Loucy (cell line): ENCODE data around the gene MBD5.

Experiments
- H2AFZ ChIP-seq: fragments of 200-600 bp; sonication (generic); 2 replicates; pipeline ENCODE4 v1.6.0; 2016; ENCODE audit warnings: antibody characterized with exemption, mild to moderate bottlenecking, low read length, moderate library complexity
- H3F3A ChIP-seq: fragments of 200-600 bp; 2 replicates; pipeline ENCODE4 v1.6.0; 2016; ENCODE audit warnings: antibody characterized with exemption, low read depth, mild to moderate bottlenecking
- H3K27me3 ChIP-seq: fragments of 200-600 bp; sonication (generic); 2 replicates; pipeline ENCODE4 v1.6.1; 2014; ENCODE audit warnings: low read length, mild to moderate bottlenecking; ENCODE audit not compliant: insufficient read depth, poor library complexity, severe bottlenecking
- H3K36me3 ChIP-seq: fragments of 200-600 bp; sonication (generic); 2 replicates; pipeline ENCODE4 v1.6.1; 2016; ENCODE audit warnings: low read length; ENCODE audit not compliant: insufficient read depth
- H3K4me1 ChIP-seq: fragments of 200-600 bp; sonication (generic); 2 replicates; pipeline ENCODE4 v1.5.1; 2014; ENCODE audit warnings: low read length, mild to moderate bottlenecking; ENCODE audit not compliant: insufficient read depth, poor library complexity, severe bottlenecking
- H3K4me2 ChIP-seq: fragments of 200-600 bp; sonication (generic); 2 replicates; pipeline ENCODE4 v1.6.0; 2014; ENCODE audit warnings: antibody characterized with exemption, low read length, low read depth, mild to moderate bottlenecking; ENCODE audit not compliant: poor library complexity, severe bottlenecking
- H3K4me3 ChIP-seq: fragments of 200-600 bp; sonication (generic); 2 replicates; pipeline ENCODE4 v1.5.1; 2014; ENCODE audit warnings: low read length, mild to moderate bottlenecking, mixed read lengths; ENCODE audit not compliant: poor library complexity, severe bottlenecking
- H3K79me2 ChIP-seq: fragments of 200-600 bp; sonication (generic); 2 replicates; pipeline ENCODE4 v1.6.1; 2014; ENCODE audit warnings: low read length; ENCODE audit not compliant: insufficient read depth
- H3K9ac ChIP-seq: fragments of 200-600 bp; sonication (generic); 2 replicates; pipeline ENCODE4 v1.6.0; 2014; ENCODE audit warnings: mild to moderate bottlenecking, low read depth, low read length, moderate library complexity; ENCODE audit not compliant: poor library complexity, severe bottlenecking
- H3K9me2 ChIP-seq: fragments of 200-600 bp; sonication (generic); replicated peaks from 2 replicates; pipeline ENCODE4 v1.6.1; 2016; ENCODE audit warnings: low read depth, low read length, mixed read lengths
- H3K9me3 ChIP-seq: fragments of 200-600 bp; sonication (generic); 2 replicates; pipeline ENCODE4 v1.6.1; 2014; ENCODE audit warnings: mild to moderate bottlenecking, antibody characterized with exemption, low read length, low read depth; ENCODE audit not compliant: insufficient read depth
- H4K20me1 ChIP-seq: fragments of 200-600 bp; sonication (generic); 2 replicates; pipeline ENCODE4 v1.6.0; 2014; ENCODE audit warnings: antibody characterized with exemption, low read length, mild to moderate bottlenecking; ENCODE audit not compliant: insufficient read depth, poor library complexity, severe bottlenecking
- CTCF ChIP-seq: fragments of 200-600 bp; sonication (generic); conservative IDR thresholded peaks from 2 replicates; pipeline ENCODE4 v1.5.1; 2014; ENCODE audit warnings: mild to moderate bottlenecking, antibody characterized with exemption, low read length
- EZH2phosphoT487 ChIP-seq: fragments of 200-600 bp; IDR thresholded peaks from 2 replicates; pipeline ENCODE4 v1.6.1; 2018; ENCODE audit warnings: antibody characterized with exemption, mild to moderate bottlenecking, moderate library complexity, borderline replicate concordance

Gene MBD5

GRCh38 chr2:148529745-148530144 lies 508.9 kb downstream of the MBD5 start:
- no peak overlapping the region for H3K4me2 ChIP-seq
- TF ChIP-seq EZH2phosphoT487, result no peak
- no peak for TF ChIP-seq CTCF
- no peaks in the 10 kb centered on the region for H3K9me3 ChIP-seq
- H3K79me2 ChIP-seq, result no peaks in the 10 kb centered on the region
- no peaks in the 10 kb centered on the region for H3K36me3 ChIP-seq
- H3K9ac ChIP-seq, result no peak overlapping the region
- no peaks in the 10 kb centered on the region for H3F3A ChIP-seq
- no peaks in the 10 kb centered on the region for H4K20me1 ChIP-seq
- no peaks in the 10 kb centered on the region for H3K9me2 ChIP-seq
- H3K4me1 ChIP-seq, result peaks cover 22% of the 10 kb centered on the region
- H3K4me3 ChIP-seq, result no peak overlapping the region
- H2AFZ ChIP-seq, result no peak overlapping the region
- H3K27me3 ChIP-seq, result no peaks in the 10 kb centered on the region

GRCh38 chr2:148530350-148530749 lies 509.5 kb downstream of the MBD5 start:
- Histone ChIP-seq H3K36me3 (no peaks in the 10 kb centered on the region), H2AFZ (no peak overlapping the region), H3F3A (no peaks in the 10 kb centered on the region), H3K9me2 (no peaks in the 10 kb centered on the region), H3K4me1 (peaks cover 18% of the 10 kb centered on the region), H3K9ac (no peak overlapping the region), H3K4me3 (no peak overlapping the region), H3K4me2 (no peak overlapping the region), H4K20me1 (no peaks in the 10 kb centered on the region), H3K79me2 (no peaks in the 10 kb centered on the region), H3K9me3 (no peaks in the 10 kb centered on the region), H3K27me3 (no peaks in the 10 kb centered on the region)
- TF ChIP-seq EZH2phosphoT487 (no peak), CTCF (no peak)

- H3K4me3 ChIP-seq, result no peak overlapping the region
- H3K79me2 ChIP-seq, result no peaks in the 10 kb centered on the region
- TF ChIP-seq CTCF, result no peak
- TF ChIP-seq EZH2phosphoT487, result no peak
- H3K4me2 ChIP-seq, result no peak overlapping the region
- H3K36me3 ChIP-seq, result no peaks in the 10 kb centered on the region
- H3K4me1 ChIP-seq, result peaks cover 18% of the 10 kb centered on the region
- H3K9me2 ChIP-seq, result no peaks in the 10 kb centered on the region
- H4K20me1 ChIP-seq, result no peaks in the 10 kb centered on the region
- H2AFZ ChIP-seq, result no peak overlapping the region
- no peaks in the 10 kb centered on the region for H3F3A ChIP-seq
- no peak overlapping the region for H3K9ac ChIP-seq
- no peaks in the 10 kb centered on the region for H3K27me3 ChIP-seq
- no peaks in the 10 kb centered on the region for H3K9me3 ChIP-seq
Measured at GRCh38 chr2:148531235-148531634, 510.3 kb downstream of the MBD5 start.
